Measurements from ENCODE around the gene BGLAP.

DNA sequence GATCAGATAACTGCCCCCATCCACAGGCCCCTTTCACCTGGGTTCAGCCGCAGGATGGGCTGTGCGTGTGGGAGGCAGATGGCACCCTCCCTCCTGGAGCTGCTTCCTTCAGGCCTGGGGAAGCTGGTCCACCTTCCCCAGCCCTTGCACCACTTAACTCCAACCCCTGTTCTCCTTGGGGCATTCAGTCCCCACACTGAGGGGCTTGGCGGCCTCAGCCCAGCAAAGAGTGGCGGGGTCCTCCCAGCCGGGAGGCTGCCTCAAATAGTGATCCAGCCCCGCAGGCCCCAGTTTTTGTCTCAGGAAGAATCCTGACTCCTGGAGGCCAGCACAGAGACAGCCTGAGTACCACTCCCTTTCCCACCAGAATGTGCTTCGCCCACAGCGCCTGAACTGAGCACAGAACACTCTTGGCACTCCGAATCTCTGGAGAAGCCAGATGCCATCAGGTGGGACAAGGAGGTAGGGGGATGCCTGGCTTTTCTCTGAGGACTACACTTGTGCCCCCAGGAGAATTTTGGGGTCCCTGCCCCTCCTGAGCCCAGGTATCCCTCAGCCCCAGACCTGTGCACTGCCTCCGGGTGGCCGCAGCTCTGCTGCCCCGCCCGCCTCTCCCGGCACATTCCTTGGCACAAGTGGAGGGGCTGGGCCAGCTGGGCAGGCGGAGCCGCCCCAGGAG lies 4.9 kb downstream of the BGLAP start:
- TF ChIP-seq, protein P1, sequence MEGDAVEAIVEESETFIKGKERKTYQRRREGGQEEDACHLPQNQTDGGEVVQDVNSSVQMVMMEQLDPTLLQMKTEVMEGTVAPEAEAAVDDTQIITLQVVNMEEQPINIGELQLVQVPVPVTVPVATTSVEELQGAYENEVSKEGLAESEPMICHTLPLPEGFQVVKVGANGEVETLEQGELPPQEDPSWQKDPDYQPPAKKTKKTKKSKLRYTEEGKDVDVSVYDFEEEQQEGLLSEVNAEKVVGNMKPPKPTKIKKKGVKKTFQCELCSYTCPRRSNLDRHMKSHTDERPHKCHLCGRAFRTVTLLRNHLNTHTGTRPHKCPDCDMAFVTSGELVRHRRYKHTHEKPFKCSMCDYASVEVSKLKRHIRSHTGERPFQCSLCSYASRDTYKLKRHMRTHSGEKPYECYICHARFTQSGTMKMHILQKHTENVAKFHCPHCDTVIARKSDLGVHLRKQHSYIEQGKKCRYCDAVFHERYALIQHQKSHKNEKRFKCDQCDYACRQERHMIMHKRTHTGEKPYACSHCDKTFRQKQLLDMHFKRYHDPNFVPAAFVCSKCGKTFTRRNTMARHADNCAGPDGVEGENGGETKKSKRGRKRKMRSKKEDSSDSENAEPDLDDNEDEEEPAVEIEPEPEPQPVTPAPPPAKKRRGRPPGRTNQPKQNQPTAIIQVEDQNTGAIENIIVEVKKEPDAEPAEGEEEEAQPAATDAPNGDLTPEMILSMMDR (conservative IDR thresholded peaks at IDR 0.05; ENCODE audit: low read length): no peak
- TF ChIP-seq EZH2phosphoT487 (IDR thresholded peaks at IDR 0.05; ENCODE audit: borderline replicate concordance): no peak

Measured in Loucy (cell line).